WTC11 (cell line): Measurements from ENCODE around the gene TMEM120A. TPM values are rescaled to one million over a fixed set of nuclear protein-coding genes. Genes with fewer than 3 reads are reported as not detected.

ENCODE experiments used
- ATAC-seq: fragments of 200-7000 bp; cut with Tn5 transposase; 2 replicates; pipeline ENCODE4 v1.10.0; 2021; ENCODE audit warnings: mild to moderate bottlenecking, moderate library complexity
- CTCF ChIA-PET: fragments of 300-600 bp; sonication (Branson Sonifier 250); formaldehyde crosslinking; loops from one replicate; lab custom pipeline; 2021; ENCODE audit warnings: antibody characterized with exemption; lab: Charles Lee
- POLR2A ChIA-PET: fragments of 350-600 bp; sonication (Branson Sonifier 250); formaldehyde crosslinking; loops from one replicate; lab custom pipeline; 2021; ENCODE audit warnings: antibody characterized with exemption; lab: Charles Lee
- DNase-seq: peaks from one replicate; pipeline ENCODE4 v3.0.0; 2021; ENCODE audit warnings: low spot score
- H3K27ac Mint-ChIP-seq: 2 replicates; pipeline ENCODE4 v1.8.0; 2021; ENCODE audit warnings: mixed read lengths
- H3K27me3 Mint-ChIP-seq: 2 replicates; pipeline ENCODE4 v1.8.0; 2021; ENCODE audit warnings: low read depth, mild to moderate bottlenecking, moderate library complexity, mixed read lengths
- H3K36me3 Mint-ChIP-seq: 2 replicates; pipeline ENCODE4 v1.8.0; 2021; ENCODE audit warnings: mixed read lengths
- H3K4me1 Mint-ChIP-seq: 2 replicates; pipeline ENCODE4 v1.8.0; 2022; ENCODE audit warnings: mixed read lengths
- H3K4me3 Mint-ChIP-seq: 2 replicates; pipeline ENCODE4 v1.8.0; 2021; ENCODE audit warnings: mild to moderate bottlenecking, moderate library complexity, mixed read lengths
- H3K9me3 Mint-ChIP-seq: 2 replicates; pipeline ENCODE4 v1.8.0; 2021; ENCODE audit warnings: mixed read lengths
- ATF2 ChIP-seq: sonication (generic); formaldehyde crosslinking; IDR thresholded peaks from 2 replicates; pipeline ENCODE4 v1.8.1; 2022; ENCODE audit warnings: low read depth, missing genetic modification reagents, borderline replicate concordance
- CBFB ChIP-seq: sonication (generic); formaldehyde crosslinking; IDR thresholded peaks from 2 replicates; pipeline ENCODE4 v1.8.1; 2022; ENCODE audit warnings: mild to moderate bottlenecking, low read depth, missing genetic modification reagents
- HMGA2 ChIP-seq: fragments of 250-450 bp; sonication (Bioruptor Pico); IDR thresholded peaks from 2 replicates; pipeline ENCODE4 v1.4.0; 2021; ENCODE audit warnings: mild to moderate bottlenecking, moderate library complexity
- PREB ChIP-seq: sonication (generic); formaldehyde crosslinking; IDR thresholded peaks from 2 replicates; pipeline ENCODE4 v1.8.1; 2022; ENCODE audit warnings: mild to moderate bottlenecking, missing genetic modification reagents, moderate library complexity, borderline replicate concordance
- SMAD4 ChIP-seq: sonication (generic); formaldehyde crosslinking; IDR thresholded peaks from 2 replicates; pipeline ENCODE4 v1.8.0; 2022; ENCODE audit warnings: mild to moderate bottlenecking, missing genetic modification reagents
- SOX15 ChIP-seq: fragments of 250-450 bp; sonication (Bioruptor Pico); IDR thresholded peaks from 2 replicates; pipeline ENCODE4 v1.9.0; 2021; ENCODE audit warnings: mild to moderate bottlenecking
- TEAD1 ChIP-seq: sonication (generic); formaldehyde crosslinking; IDR thresholded peaks from 2 replicates; pipeline ENCODE4 v1.8.0; 2022; ENCODE audit warnings: mild to moderate bottlenecking, missing genetic modification reagents
- ZBTB43 ChIP-seq: sonication (generic); formaldehyde crosslinking; IDR thresholded peaks from 2 replicates; pipeline ENCODE4 v1.8.1; 2023; ENCODE audit warnings: mild to moderate bottlenecking, missing genetic modification reagents
- ZNF263 ChIP-seq: sonication (generic); formaldehyde crosslinking; IDR thresholded peaks from 2 replicates; pipeline ENCODE4 v1.8.1; 2022; ENCODE audit warnings: low read depth, mild to moderate bottlenecking, moderate library complexity, missing genetic modification reagents
- ZNF317 ChIP-seq: sonication (generic); formaldehyde crosslinking; IDR thresholded peaks from 2 replicates; pipeline ENCODE4 v1.8.1; 2023; ENCODE audit warnings: low read depth, mild to moderate bottlenecking, moderate library complexity, missing genetic modification reagents, borderline replicate concordance
- ZNF396 ChIP-seq: fragments of 250-450 bp; sonication (Bioruptor Pico); IDR thresholded peaks from 2 replicates; pipeline ENCODE4 v1.8.0; 2021; ENCODE audit warnings: mild to moderate bottlenecking, moderate library complexity, borderline replicate concordance
- total RNA-seq: library from RNA; stranded (reverse); gene quantifications from 3 replicates; pipeline ENCODE4 v1.2.3, GENCODE V29; 2021
- TF ChIP-seq, protein P1 (sequence below): fragments of 250-450 bp; sonication (Bioruptor Pico); IDR thresholded peaks from 2 replicates; pipeline ENCODE4 v2.1.2; 2022; ENCODE audit warnings: mild to moderate bottlenecking, moderate library complexity
- TF ChIP-seq, protein P2 (sequence below): sonication (generic); formaldehyde crosslinking; IDR thresholded peaks from 2 replicates; pipeline ENCODE4 v1.8.1; 2022; ENCODE audit warnings: missing genetic modification reagents, borderline replicate concordance
- TF ChIP-seq, protein P3 (sequence below): fragments of 250-450 bp; sonication (Bioruptor Pico); conservative IDR thresholded peaks from 2 replicates; pipeline ENCODE4 v1.9.0; 2021; ENCODE audit warnings: mild to moderate bottlenecking

Gene TMEM120A
- total RNA-seq, 1 experiment from 2014 or later: 21.9 TPM

- POLR2A ChIA-PET: no interaction called here
- H3K36me3 Mint-ChIP-seq: peaks cover 9% of the 10 kb centered on the region
Observed at GRCh38 chr7:75987805-75988567, 6.4 kb downstream of the TMEM120A start.

GRCh38 chr7:75987026-75987804, 7.2 kb downstream of the TMEM120A start:
- Mint-ChIP-seq H3K36me3 (peaks cover 9% of the 10 kb centered on the region), H3K4me3 (no peak overlapping the region), H3K4me1 (peaks cover 15% of the 10 kb centered on the region), H3K9me3 (no peaks in the 10 kb centered on the region), H3K27ac (peak overlapping the region; percentile 70), H3K27me3 (no peaks in the 10 kb centered on the region)
- ChIA-PET CTCF (no interaction called here), POLR2A (no interaction called here)
- DNase-seq: no peak
- no peak for ATAC-seq
- TF ChIP-seq ZNF317: no peak
- TF ChIP-seq CBFB (CRISPR knock-in tag): no peak
- TF ChIP-seq ZBTB43 (CRISPR knock-in tag): no peak
- TF ChIP-seq, protein P1, sequence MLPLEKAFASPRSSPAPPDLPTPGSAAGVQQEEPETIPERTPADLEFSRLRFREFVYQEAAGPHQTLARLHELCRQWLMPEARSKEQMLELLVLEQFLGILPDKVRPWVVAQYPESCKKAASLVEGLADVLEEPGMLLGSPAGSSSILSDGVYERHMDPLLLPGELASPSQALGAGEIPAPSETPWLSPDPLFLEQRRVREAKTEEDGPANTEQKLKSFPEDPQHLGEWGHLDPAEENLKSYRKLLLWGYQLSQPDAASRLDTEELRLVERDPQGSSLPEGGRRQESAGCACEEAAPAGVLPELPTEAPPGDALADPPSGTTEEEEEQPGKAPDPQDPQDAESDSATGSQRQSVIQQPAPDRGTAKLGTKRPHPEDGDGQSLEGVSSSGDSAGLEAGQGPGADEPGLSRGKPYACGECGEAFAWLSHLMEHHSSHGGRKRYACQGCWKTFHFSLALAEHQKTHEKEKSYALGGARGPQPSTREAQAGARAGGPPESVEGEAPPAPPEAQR (CRISPR knock-in tag): no peak

More at GRCh38 chr7:75987805-75988567, 6.4 kb downstream of the TMEM120A start:
- no peaks in the 10 kb centered on the region for H3K9me3 Mint-ChIP-seq
- CTCF ChIA-PET: no interaction called here
- DNase-seq (no peak), ATAC-seq (no peak)
- H3K27ac Mint-ChIP-seq: no peak overlapping the region
- TF ChIP-seq ATF2: no peak
- no peak for TF ChIP-seq SMAD4 (CRISPR knock-in tag)
- TF ChIP-seq ZNF396: no peak
- TF ChIP-seq ZNF263 (CRISPR knock-in tag): no peak
- no peak for TF ChIP-seq SOX15
- no peak for TF ChIP-seq ZBTB43 (CRISPR knock-in tag)
- no peak for TF ChIP-seq HMGA2 (CRISPR knock-in tag)
- TF ChIP-seq, protein P2, sequence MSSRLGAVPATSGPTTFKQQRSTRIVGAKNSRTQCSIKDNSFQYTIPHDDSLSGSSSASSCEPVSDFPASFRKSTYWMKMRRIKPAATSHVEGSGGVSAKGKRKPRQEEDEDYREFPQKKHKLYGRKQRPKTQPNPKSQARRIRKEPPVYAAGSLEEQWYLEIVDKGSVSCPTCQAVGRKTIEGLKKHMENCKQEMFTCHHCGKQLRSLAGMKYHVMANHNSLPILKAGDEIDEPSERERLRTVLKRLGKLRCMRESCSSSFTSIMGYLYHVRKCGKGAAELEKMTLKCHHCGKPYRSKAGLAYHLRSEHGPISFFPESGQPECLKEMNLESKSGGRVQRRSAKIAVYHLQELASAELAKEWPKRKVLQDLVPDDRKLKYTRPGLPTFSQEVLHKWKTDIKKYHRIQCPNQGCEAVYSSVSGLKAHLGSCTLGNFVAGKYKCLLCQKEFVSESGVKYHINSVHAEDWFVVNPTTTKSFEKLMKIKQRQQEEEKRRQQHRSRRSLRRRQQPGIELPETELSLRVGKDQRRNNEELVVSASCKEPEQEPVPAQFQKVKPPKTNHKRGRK (CRISPR knock-in tag): no peak
- TF ChIP-seq TEAD1 (CRISPR knock-in tag): no peak
- TF ChIP-seq PREB (CRISPR knock-in tag): no peak
- TF ChIP-seq, protein P3, sequence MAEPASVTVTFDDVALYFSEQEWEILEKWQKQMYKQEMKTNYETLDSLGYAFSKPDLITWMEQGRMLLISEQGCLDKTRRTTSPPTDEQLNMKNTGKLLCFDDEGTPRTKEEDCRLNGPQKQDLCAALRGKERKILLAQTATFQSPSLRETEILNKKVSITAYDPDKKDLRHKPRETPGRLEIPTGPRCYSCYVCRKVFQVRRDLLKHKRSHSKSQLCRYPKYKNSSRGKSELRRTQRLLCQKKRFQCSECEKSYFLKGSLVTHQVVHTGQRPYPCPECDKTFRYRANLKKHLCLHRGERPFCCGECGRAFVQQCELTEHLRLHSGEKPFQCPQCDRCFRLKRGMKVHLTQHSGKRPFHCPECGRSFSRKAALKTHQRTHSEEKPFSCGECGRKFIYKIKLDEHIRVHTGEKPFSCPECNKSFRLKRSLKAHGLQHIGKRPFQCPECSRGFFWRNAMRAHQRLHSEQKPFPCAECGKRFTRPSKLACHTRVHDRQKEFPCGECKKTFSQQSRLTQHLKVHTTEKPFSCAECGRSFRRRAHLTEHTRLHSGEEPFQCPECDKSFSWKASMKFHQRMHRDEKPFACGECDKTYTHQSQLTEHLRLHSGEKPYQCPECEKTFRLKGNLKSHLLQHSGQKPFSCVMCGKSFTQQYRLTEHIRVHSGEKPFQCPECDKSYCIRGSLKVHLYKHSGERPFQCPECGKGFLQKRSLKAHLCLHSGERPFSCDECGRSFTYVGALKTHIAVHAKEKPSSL (CRISPR knock-in tag): no peak
- H3K4me1 Mint-ChIP-seq: peaks cover 17% of the 10 kb centered on the region
- no peaks in the 10 kb centered on the region for H3K27me3 Mint-ChIP-seq
- no peak overlapping the region for H3K4me3 Mint-ChIP-seq
